K562 (cell line): ENCODE measurements around the gene EHBP1. TPM values are rescaled to one million over a fixed set of nuclear protein-coding genes. Genes with fewer than 3 reads are reported as not detected.

Experiments used
- ATAC-seq: fragments of 200-7000 bp; cut with Tn5 transposase; 3 replicates; pipeline ENCODE4 v1.9.1; 2020; ENCODE audit warnings: moderate library complexity
- BruUV-seq: library from RNA; stranded (reverse); fragments of 400-500 nt; replicated peaks from 2 replicates; lab custom pipeline; 2021; lab: Mats Ljungman, UMichigan
- CTCF ChIA-PET: fragments of 300-600 bp; formaldehyde crosslinking; extraction: SDS; loops from one replicate; lab custom pipeline; 2021; ENCODE audit warnings: low intra/inter-chr PET ratio; lab: Yijun Ruan, JAX
- POLR2A ChIA-PET: fragments of 300-600, 350-650 bp; sonication (Branson Sonifier 250); formaldehyde crosslinking; extraction: SDS; loops from one replicate; lab custom pipeline; 2021; ENCODE audit warnings: antibody characterized with exemption, inconsistent platforms; lab: Yijun Ruan, JAX
- DNase-seq, 4 experiments: peaks; one replicate each; pipeline versions ENCODE4 v3.0.0 to v3.0.0-alpha.2; 2011 to 2018; ENCODE audit warnings: low spot score in 3 of 4, mixed read lengths in 3 of 4; ENCODE audit errors: extremely low read depth in 1 of 4
- FAIRE-seq: peaks from 2 replicates; lab custom pipeline; 2011; peaks lifted over from hg19 to GRCh38; lab: Jason Lieb, UNC
- H2AFZ ChIP-seq: 2 replicates; pipeline ENCODE4 v1.6.0; 2011; ENCODE audit warnings: low read depth, low read length, control low read depth, inconsistent platforms
- H3K27ac ChIP-seq: fragments of 200-600 bp; 3 replicates; pipeline ENCODE4 v1.8.0; 2011; ENCODE audit warnings: low read depth, mild to moderate bottlenecking, control low read depth, inconsistent platforms, low read length, moderate library complexity, mixed read lengths; ENCODE audit errors: extremely low read depth
- H3K27me3 ChIP-seq, 2 experiments: fragments of 300-600 bp in 1 of 2; 2 replicates in 1 of 2; 3 replicates in 1 of 2; pipeline versions ENCODE4 v1.6.0 to v1.8.0; 2011; ENCODE audit warnings: inconsistent platforms in 2 of 2, low read length in 2 of 2, mild to moderate bottlenecking in 1 of 2, mixed read lengths in 1 of 2, moderate library complexity in 1 of 2; ENCODE audit not compliant: control insufficient read depth in 2 of 2, insufficient read depth in 2 of 2
- H3K36me3 ChIP-seq: fragments of 300-600 bp; 3 replicates; pipeline ENCODE4 v1.8.0; 2011; ENCODE audit warnings: mild to moderate bottlenecking, low read length, inconsistent platforms; ENCODE audit not compliant: control insufficient read depth, insufficient read depth
- H3K4me1 ChIP-seq, 2 experiments: fragments of 200-600 bp in 1 of 2; replicated peaks in 1 of 2; 2 replicates in 1 of 2; 3 replicates in 1 of 2; pipeline versions ENCODE4 v1.5.1 to v1.8.0; 2011; ENCODE audit warnings: inconsistent platforms in 2 of 2, low read length in 2 of 2, mild to moderate bottlenecking in 1 of 2, mixed read lengths in 1 of 2, moderate library complexity in 1 of 2; ENCODE audit not compliant: control insufficient read depth in 2 of 2, insufficient read depth in 2 of 2
- H3K4me2 ChIP-seq: 2 replicates; pipeline ENCODE4 v1.6.1; 2011; ENCODE audit warnings: low read length, control low read depth, inconsistent platforms, mixed read lengths; ENCODE audit not compliant: insufficient read depth
- H3K4me3 ChIP-seq: fragments of 200-600 bp; sonication (generic), shearing (Covaris generic); 2 replicates; pipeline ENCODE4 v1.5.1; 2016; ENCODE audit warnings: control low read depth, inconsistent platforms
- H3K79me2 ChIP-seq: fragments of 200-600 bp; 3 replicates; pipeline ENCODE4 v1.8.0; 2011; ENCODE audit warnings: low read length, inconsistent platforms; ENCODE audit not compliant: control insufficient read depth, insufficient read depth
- H3K9ac ChIP-seq, 2 experiments: 2 replicates each; pipeline versions ENCODE4 v1.6.0 to v1.6.1; 2011; ENCODE audit warnings: low read depth in 2 of 2, low read length in 2 of 2, control low read depth in 1 of 2, inconsistent platforms in 1 of 2, mild to moderate bottlenecking in 1 of 2, mixed read lengths in 1 of 2; ENCODE audit not compliant: insufficient read depth in 1 of 2
- H3K9me1 ChIP-seq: one replicate; pipeline ENCODE4 v1.6.0; 2011; ENCODE audit warnings: inconsistent platforms, mild to moderate bottlenecking, low read length, moderate library complexity; ENCODE audit not compliant: control insufficient read depth, insufficient read depth
- H3K9me3 ChIP-seq: replicated peaks from 2 replicates; pipeline ENCODE4 v1.5.1; 2011; ENCODE audit warnings: low read depth, low read length, inconsistent platforms; ENCODE audit not compliant: control insufficient read depth, insufficient read depth
- H4K20me1 ChIP-seq: replicated peaks from 2 replicates; pipeline ENCODE4 v1.6.1; 2011; ENCODE audit warnings: low read length, inconsistent platforms, mixed read lengths; ENCODE audit not compliant: control insufficient read depth, insufficient read depth
- CXXC5 ChIP-seq: fragments of 250-450 bp; sonication (Bioruptor Pico); IDR thresholded peaks from 2 replicates; pipeline ENCODE4 v1.8.0; 2022; ENCODE audit warnings: inconsistent platforms, mild to moderate bottlenecking, moderate library complexity
- ELF2 ChIP-seq: fragments of 250-450 bp; sonication (Bioruptor Pico); IDR thresholded peaks from 2 replicates; pipeline ENCODE4 v1.5.0; 2021; ENCODE audit warnings: mild to moderate bottlenecking
- MEF2A ChIP-seq: IDR thresholded peaks from 2 replicates; pipeline ENCODE4 v1.6.1; 2011; ENCODE audit warnings: low read depth, mild to moderate bottlenecking, low read length, moderate library complexity; ENCODE audit not compliant: control insufficient read depth
- NFYB ChIP-seq: IDR thresholded peaks from 2 replicates; pipeline ENCODE4 v1.6.1; 2011; ENCODE audit warnings: mild to moderate bottlenecking, moderate library complexity; ENCODE audit not compliant: insufficient read length; ENCODE audit errors: extremely low read depth
- SAFB ChIP-seq: fragments of 200-400 bp; formaldehyde crosslinking; IDR thresholded peaks from 2 replicates; pipeline ENCODE4 v1.6.1; 2017; ENCODE audit warnings: low read depth, low read length, borderline replicate concordance
- SREBF2 ChIP-seq: sonication (generic); formaldehyde crosslinking; IDR thresholded peaks from 2 replicates; pipeline ENCODE4 v1.4.0; 2020; ENCODE audit warnings: mild to moderate bottlenecking, missing genetic modification reagents
- SRSF9 ChIP-seq: fragments of 200-400 bp; formaldehyde crosslinking; IDR thresholded peaks from 2 replicates; pipeline ENCODE4 v1.6.1; 2017; ENCODE audit warnings: low read depth, low read length, borderline replicate concordance
- ZNF41 ChIP-seq: fragments of 250-450 bp; sonication (Bioruptor Pico); conservative IDR thresholded peaks from 2 replicates; pipeline ENCODE4 v1.4.0; 2020; ENCODE audit warnings: mild to moderate bottlenecking
- WGBS: fragments of 100-300 bp; shearing (Covaris generic); methylation state at CpG from one replicate; pipeline ENCODE4 v1.1.6; 2016; ENCODE audit warnings: low coverage, mixed read lengths; ENCODE audit not compliant: insufficient coverage; ENCODE audit errors: missing lambda C conversion rate; 5-methylcytosine and 5-hydroxymethylcytosine counted together
- in situ Hi-C: fragments of 300-500 bp; cut with MboI; formaldehyde crosslinking; loops from 4 replicates; pipeline ENCODE4 v1.15.0; 2018; ENCODE audit warnings: inconsistent platforms, mixed read lengths
- intact Hi-C: fragments of 100-400 bp; cut with micrococcal nuclease; formaldehyde crosslinking; loops from 2 replicates; pipeline ENCODE4 v1.14.2; 2022
- polyA plus RNA-seq, 8 experiments: library from polyadenylated mRNA; depleted of rRNA in 4 of 8; stranded (reverse) in 5 of 8; unstranded in 3 of 8; fragments of >200 nt; fragmentation: Nextera tagmentation in 2 of 8; fragmentation: Illumina TruSeq in 1 of 8; extraction: Ambion mirVana in 2 of 8; extraction: Trizol in 1 of 8; gene quantifications; 2 replicates each; pipeline versions ENCODE4 v1.2.1 to v1.2.3, GENCODE V29; 2011 to 2014; ENCODE audit warnings: inconsistent platforms in 1 of 8, missing spikeins in 1 of 8
- total RNA-seq, 7 experiments: library from RNA; depleted of rRNA in 6 of 7; stranded (reverse); fragments of >200 nt in 6 of 7; fragmentation: Illumina TruSeq in 2 of 7; extraction: Trizol in 2 of 7; gene quantifications; 2 replicates each; pipeline versions ENCODE4 v1.2.1 to v1.2.3, GENCODE V29; 2011 to 2021; ENCODE audit warnings: low replicate concordance in 1 of 7
- TF ChIP-seq, protein P1 (sequence below): fragments of 250-450 bp; sonication (Bioruptor Pico); IDR thresholded peaks from 2 replicates; pipeline ENCODE4 v1.5.1; 2021; ENCODE audit warnings: mild to moderate bottlenecking
- TF ChIP-seq, protein P2 (sequence below): fragments of 450-650 bp; IDR thresholded peaks from 2 replicates; pipeline ENCODE4 v1.6.1; 2017; ENCODE audit warnings: antibody characterized with exemption, mild to moderate bottlenecking
- TF ChIP-seq, protein P3 (sequence below): fragments of 250-450 bp; sonication (Bioruptor Pico); IDR thresholded peaks from 2 replicates; pipeline ENCODE4 v1.5.0; 2021
- TF ChIP-seq, protein P4 (sequence below): fragments of 450-650 bp; IDR thresholded peaks from 2 replicates; pipeline ENCODE4 v1.7.0; 2016; ENCODE audit warnings: borderline replicate concordance

Gene EHBP1
- total and polyA plus RNA-seq, 9 of the 15 experiments (the other 6 are each of a cell fraction or from before 2014, with no cell fraction given), result 8.9 to 26.6 (median 19.3) TPM

GRCh38 chr2:62871506-62871905, 166.0 kb downstream of the EHBP1 start:
- H3K27me3 ChIP-seq, result no peaks in the 10 kb centered on the region
- FAIRE-seq (no peak), ATAC-seq (no peak), DNase-seq (no peak)
- WGBS, result 100% methylated on average over 1 of the region's 1 CpG
- H3K4me3 ChIP-seq, result no peak overlapping the region
- BruUV-seq, result no TSS peak
- H3K27ac ChIP-seq, result no peak overlapping the region
- no peaks in the 10 kb centered on the region for H3K9me1 ChIP-seq
- no peak overlapping the region for H2AFZ ChIP-seq
- CTCF ChIA-PET, result no interaction called here
- H3K79me2 ChIP-seq, result no peaks in the 10 kb centered on the region
- H3K4me1 ChIP-seq, result no peaks in the 10 kb centered on the region
- no peak overlapping the region for H3K4me2 ChIP-seq
- no peak overlapping the region for H3K9ac ChIP-seq
- H4K20me1 ChIP-seq, result no peaks in the 10 kb centered on the region
- in situ Hi-C loops (no loop called here), intact Hi-C loops (no loop called here)
- POLR2A ChIA-PET, result no interaction called here
- peaks cover 11% of the 10 kb centered on the region; the same call in 2 of the 3 replicates for H3K36me3 ChIP-seq
- H3K9me3 ChIP-seq, result no peaks in the 10 kb centered on the region; the same call in none of the 2 replicates
- TF ChIP-seq, protein P1, sequence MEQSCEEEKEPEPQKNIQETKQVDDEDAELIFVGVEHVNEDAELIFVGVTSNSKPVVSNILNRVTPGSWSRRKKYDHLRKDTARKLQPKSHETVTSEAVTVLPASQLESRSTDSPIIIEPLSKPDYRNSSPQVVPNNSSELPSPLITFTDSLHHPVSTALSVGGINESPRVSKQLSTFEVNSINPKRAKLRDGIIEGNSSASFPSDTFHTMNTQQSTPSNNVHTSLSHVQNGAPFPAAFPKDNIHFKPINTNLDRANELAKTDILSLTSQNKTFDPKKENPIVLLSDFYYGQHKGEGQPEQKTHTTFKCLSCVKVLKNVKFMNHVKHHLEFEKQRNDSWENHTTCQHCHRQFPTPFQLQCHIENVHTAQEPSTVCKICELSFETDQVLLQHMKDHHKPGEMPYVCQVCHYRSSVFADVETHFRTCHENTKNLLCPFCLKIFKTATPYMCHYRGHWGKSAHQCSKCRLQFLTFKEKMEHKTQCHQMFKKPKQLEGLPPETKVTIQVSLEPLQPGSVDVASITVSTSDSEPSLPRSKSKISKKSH, result no peak
- TF ChIP-seq MEF2A, result no peak
- no peak for TF ChIP-seq ZNF41 (CRISPR knock-in tag)
- TF ChIP-seq ELF2 (CRISPR knock-in tag), result no peak
- TF ChIP-seq NFYB, result no peak
- TF ChIP-seq, protein P2, sequence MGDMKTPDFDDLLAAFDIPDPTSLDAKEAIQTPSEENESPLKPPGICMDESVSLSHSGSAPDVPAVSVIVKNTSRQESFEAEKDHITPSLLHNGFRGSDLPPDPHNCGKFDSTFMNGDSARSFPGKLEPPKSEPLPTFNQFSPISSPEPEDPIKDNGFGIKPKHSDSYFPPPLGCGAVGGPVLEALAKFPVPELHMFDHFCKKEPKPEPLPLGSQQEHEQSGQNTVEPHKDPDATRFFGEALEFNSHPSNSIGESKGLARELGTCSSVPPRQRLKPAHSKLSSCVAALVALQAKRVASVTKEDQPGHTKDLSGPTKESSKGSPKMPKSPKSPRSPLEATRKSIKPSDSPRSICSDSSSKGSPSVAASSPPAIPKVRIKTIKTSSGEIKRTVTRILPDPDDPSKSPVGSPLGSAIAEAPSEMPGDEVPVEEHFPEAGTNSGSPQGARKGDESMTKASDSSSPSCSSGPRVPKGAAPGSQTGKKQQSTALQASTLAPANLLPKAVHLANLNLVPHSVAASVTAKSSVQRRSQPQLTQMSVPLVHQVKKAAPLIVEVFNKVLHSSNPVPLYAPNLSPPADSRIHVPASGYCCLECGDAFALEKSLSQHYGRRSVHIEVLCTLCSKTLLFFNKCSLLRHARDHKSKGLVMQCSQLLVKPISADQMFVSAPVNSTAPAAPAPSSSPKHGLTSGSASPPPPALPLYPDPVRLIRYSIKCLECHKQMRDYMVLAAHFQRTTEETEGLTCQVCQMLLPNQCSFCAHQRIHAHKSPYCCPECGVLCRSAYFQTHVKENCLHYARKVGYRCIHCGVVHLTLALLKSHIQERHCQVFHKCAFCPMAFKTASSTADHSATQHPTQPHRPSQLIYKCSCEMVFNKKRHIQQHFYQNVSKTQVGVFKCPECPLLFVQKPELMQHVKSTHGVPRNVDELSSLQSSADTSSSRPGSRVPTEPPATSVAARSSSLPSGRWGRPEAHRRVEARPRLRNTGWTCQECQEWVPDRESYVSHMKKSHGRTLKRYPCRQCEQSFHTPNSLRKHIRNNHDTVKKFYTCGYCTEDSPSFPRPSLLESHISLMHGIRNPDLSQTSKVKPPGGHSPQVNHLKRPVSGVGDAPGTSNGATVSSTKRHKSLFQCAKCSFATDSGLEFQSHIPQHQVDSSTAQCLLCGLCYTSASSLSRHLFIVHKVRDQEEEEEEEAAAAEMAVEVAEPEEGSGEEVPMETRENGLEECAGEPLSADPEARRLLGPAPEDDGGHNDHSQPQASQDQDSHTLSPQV, result no peak
- no peak for TF ChIP-seq SRSF9
- no peak for TF ChIP-seq SREBF2 (CRISPR knock-in tag)
- no peak for TF ChIP-seq CXXC5
- TF ChIP-seq, protein P3, sequence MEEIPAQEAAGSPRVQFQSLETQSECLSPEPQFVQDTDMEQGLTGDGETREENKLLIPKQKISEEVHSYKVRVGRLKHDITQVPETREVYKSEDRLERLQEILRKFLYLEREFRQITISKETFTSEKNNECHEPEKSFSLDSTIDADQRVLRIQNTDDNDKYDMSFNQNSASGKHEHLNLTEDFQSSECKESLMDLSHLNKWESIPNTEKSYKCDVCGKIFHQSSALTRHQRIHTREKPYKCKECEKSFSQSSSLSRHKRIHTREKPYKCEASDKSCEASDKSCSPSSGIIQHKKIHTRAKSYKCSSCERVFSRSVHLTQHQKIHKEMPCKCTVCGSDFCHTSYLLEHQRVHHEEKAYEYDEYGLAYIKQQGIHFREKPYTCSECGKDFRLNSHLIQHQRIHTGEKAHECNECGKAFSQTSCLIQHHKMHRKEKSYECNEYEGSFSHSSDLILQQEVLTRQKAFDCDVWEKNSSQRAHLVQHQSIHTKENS (CRISPR knock-in tag), result no peak
- TF ChIP-seq SAFB, result no peak
- TF ChIP-seq, protein P4, sequence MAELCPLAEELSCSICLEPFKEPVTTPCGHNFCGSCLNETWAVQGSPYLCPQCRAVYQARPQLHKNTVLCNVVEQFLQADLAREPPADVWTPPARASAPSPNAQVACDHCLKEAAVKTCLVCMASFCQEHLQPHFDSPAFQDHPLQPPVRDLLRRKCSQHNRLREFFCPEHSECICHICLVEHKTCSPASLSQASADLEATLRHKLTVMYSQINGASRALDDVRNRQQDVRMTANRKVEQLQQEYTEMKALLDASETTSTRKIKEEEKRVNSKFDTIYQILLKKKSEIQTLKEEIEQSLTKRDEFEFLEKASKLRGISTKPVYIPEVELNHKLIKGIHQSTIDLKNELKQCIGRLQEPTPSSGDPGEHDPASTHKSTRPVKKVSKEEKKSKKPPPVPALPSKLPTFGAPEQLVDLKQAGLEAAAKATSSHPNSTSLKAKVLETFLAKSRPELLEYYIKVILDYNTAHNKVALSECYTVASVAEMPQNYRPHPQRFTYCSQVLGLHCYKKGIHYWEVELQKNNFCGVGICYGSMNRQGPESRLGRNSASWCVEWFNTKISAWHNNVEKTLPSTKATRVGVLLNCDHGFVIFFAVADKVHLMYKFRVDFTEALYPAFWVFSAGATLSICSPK, result no peak
